Measurements from ENCODE around the gene TCEAL7.

DNA sequence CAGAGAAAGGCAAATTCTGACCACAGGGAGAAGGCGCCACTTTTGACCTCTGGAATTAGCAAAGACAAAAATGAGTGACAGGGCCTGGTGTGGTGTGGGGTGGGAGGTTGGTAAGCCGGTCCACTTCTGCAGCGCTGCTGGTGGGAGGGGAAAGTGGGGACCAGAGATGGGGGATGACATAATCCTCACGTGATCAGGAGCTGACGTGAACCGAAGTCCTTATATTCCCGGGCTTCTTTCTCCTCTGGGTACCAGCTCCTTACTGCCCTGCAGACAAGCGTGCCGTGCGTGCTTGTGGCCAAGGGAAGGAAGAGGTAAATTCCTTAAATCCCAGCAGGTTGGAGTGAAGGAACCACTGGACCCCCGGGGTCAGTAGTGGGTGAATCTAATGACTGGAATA, at the start of gene TCEAL7:
- no peak for TF ChIP-seq POLR2A (IDR thresholded peaks at IDR 0.05)
- TF ChIP-seq, protein P1, sequence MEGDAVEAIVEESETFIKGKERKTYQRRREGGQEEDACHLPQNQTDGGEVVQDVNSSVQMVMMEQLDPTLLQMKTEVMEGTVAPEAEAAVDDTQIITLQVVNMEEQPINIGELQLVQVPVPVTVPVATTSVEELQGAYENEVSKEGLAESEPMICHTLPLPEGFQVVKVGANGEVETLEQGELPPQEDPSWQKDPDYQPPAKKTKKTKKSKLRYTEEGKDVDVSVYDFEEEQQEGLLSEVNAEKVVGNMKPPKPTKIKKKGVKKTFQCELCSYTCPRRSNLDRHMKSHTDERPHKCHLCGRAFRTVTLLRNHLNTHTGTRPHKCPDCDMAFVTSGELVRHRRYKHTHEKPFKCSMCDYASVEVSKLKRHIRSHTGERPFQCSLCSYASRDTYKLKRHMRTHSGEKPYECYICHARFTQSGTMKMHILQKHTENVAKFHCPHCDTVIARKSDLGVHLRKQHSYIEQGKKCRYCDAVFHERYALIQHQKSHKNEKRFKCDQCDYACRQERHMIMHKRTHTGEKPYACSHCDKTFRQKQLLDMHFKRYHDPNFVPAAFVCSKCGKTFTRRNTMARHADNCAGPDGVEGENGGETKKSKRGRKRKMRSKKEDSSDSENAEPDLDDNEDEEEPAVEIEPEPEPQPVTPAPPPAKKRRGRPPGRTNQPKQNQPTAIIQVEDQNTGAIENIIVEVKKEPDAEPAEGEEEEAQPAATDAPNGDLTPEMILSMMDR (IDR thresholded peaks at IDR 0.05) = no peak
